Keratinocyte (primary cell): Measurements from ENCODE around the gene CXCR2. TPM values are rescaled to one million over a fixed set of nuclear protein-coding genes. Genes with fewer than 3 reads are reported as not detected.

Experiments used
- DNase-seq: peaks from one replicate; pipeline ENCODE4 v3.0.0-alpha.2; 2011; ENCODE audit warnings: low read depth, missing footprints, low spot score
- FAIRE-seq: peaks from 2 replicates; lab custom pipeline; 2011; peaks lifted over from hg19 to GRCh38; lab: Jason Lieb, UNC
- H2AFZ ChIP-seq: 2 replicates; pipeline ENCODE4 v1.6.0; 2012; ENCODE audit warnings: low read length, control low read depth, inconsistent platforms; ENCODE audit not compliant: control insufficient read depth
- H3K27ac ChIP-seq: 2 replicates; pipeline ENCODE4 v1.5.1; 2011; ENCODE audit warnings: low read length; ENCODE audit not compliant: control insufficient read depth, insufficient read depth
- H3K27me3 ChIP-seq: 3 replicates; pipeline ENCODE4 v1.6.0; 2011; ENCODE audit warnings: low read length; ENCODE audit not compliant: control insufficient read depth, insufficient read depth; ENCODE audit errors: extremely low read depth
- H3K36me3 ChIP-seq, 2 experiments: 2 replicates in 1 of 2; 3 replicates in 1 of 2; pipeline ENCODE4 v1.5.1; 2011; ENCODE audit warnings: low read length in 2 of 2, mild to moderate bottlenecking in 1 of 2; ENCODE audit not compliant: control insufficient read depth in 2 of 2, insufficient read depth in 2 of 2; ENCODE audit errors: extremely low read depth in 1 of 2
- H3K4me1 ChIP-seq: 3 replicates; pipeline ENCODE4 v1.5.1; 2011; ENCODE audit warnings: low read length; ENCODE audit not compliant: control insufficient read depth, insufficient read depth; ENCODE audit errors: extremely low read depth
- H3K4me2 ChIP-seq: 3 replicates; pipeline ENCODE4 v1.6.0; 2011; ENCODE audit warnings: low read depth, low read length; ENCODE audit not compliant: control insufficient read depth, insufficient read depth; ENCODE audit errors: extremely low read depth
- H3K4me3 ChIP-seq, 3 experiments: fragments of 200-600 bp in 1 of 3; sonication (generic) in 1 of 3; 2 replicates in 2 of 3; 3 replicates in 1 of 3; pipeline ENCODE4 v1.5.1; 2011 to 2016; ENCODE audit warnings: low read length in 3 of 3, mild to moderate bottlenecking in 3 of 3, control low read depth in 2 of 3, inconsistent platforms in 1 of 3, low read depth in 1 of 3, mixed read lengths in 1 of 3, mixed run types in 1 of 3, moderate library complexity in 1 of 3; ENCODE audit not compliant: control insufficient read depth in 2 of 3, insufficient read depth in 2 of 3; ENCODE audit errors: extremely low read depth in 1 of 3
- H3K79me2 ChIP-seq: 2 replicates; pipeline ENCODE4 v1.6.0; 2012; ENCODE audit warnings: low read length; ENCODE audit not compliant: control insufficient read depth, insufficient read depth
- H3K9ac ChIP-seq: 3 replicates; pipeline ENCODE4 v1.6.0; 2011; ENCODE audit warnings: low read length; ENCODE audit not compliant: control insufficient read depth, insufficient read depth; ENCODE audit errors: extremely low read depth
- H3K9me1 ChIP-seq: 3 replicates; pipeline ENCODE4 v1.6.0; 2011; ENCODE audit warnings: low read length; ENCODE audit not compliant: control insufficient read depth, insufficient read depth; ENCODE audit errors: extremely low read depth
- H3K9me3 ChIP-seq: 2 replicates; pipeline ENCODE4 v1.5.1; 2012; ENCODE audit warnings: low read depth, low read length; ENCODE audit not compliant: control insufficient read depth
- H4K20me1 ChIP-seq: 3 replicates; pipeline ENCODE4 v1.6.0; 2011; ENCODE audit warnings: low read length; ENCODE audit not compliant: control insufficient read depth, insufficient read depth; ENCODE audit errors: extremely low read depth
- EZH2 ChIP-seq: IDR thresholded peaks from one replicate; pipeline ENCODE4 v1.6.1; 2012; ENCODE audit warnings: inconsistent platforms, mild to moderate bottlenecking, low read length, moderate library complexity
- dilution Hi-C: fragments of 300-500 bp; cut with MboI; formaldehyde crosslinking; loops from one replicate; pipeline ENCODE4 v1.7.0; 2020; ENCODE audit warnings: low sequenced_read_pairs; ENCODE audit not compliant: extremely low pct_ligation_motif_present
- polyA plus RNA-seq, 5 experiments: library from polyadenylated mRNA; depleted of rRNA in 3 of 5; stranded (reverse) in 3 of 5; stranded (forward) in 1 of 5; unstranded in 1 of 5; fragments of >200 nt; gene quantifications; 1 replicate in 1 of 5; 2 replicates in 3 of 5; 3 replicates in 1 of 5; pipeline versions ENCODE4 v1.2.1 to v1.2.3, GENCODE V29; 2011 to 2012; ENCODE audit warnings: missing spikeins in 2 of 5, low read depth in 1 of 5, low replicate concordance in 1 of 5
- TF ChIP-seq, protein P1 (sequence below), 3 experiments: IDR thresholded peaks in 1 of 3; conservative IDR thresholded peaks in 1 of 3; optimal IDR thresholded peaks in 1 of 3; 2 replicates in 2 of 3; 3 replicates in 1 of 3; pipeline versions ENCODE3 to v1.5.1; 2011; ENCODE audit warnings: low read length in 3 of 3, mild to moderate bottlenecking in 3 of 3, moderate library complexity in 2 of 3, control low read depth in 1 of 3, inconsistent platforms in 1 of 3; ENCODE audit not compliant: insufficient read depth in 2 of 3; ENCODE audit errors: extremely low read depth in 1 of 3

Gene CXCR2
- polyA plus RNA-seq, 1 donor (not counting 4 experiments of a cell fraction or from before 2014, with no cell fraction given), result 1.4 TPM

DNA sequence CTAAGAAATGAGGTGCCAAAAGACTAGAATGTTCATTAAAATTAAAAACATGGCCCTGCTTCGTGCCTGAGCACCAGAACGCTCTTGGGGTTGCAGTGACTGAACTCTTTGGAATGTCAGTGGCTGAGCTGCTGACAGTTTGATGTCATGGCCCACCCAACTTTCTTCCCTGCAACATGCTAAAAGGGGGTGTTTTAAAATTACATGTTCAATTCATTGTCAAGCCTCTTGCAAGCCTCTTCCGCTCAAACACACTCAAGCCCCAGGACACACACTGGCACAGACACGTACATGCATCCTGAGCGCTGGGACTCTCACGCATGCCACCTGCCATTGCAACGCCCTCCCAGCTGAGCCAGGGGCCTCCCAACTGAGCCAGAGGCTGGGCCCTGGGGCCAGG, 44.1 kb upstream of the CXCR2 start:
- FAIRE-seq, result no peak
- TF ChIP-seq, protein P1, sequence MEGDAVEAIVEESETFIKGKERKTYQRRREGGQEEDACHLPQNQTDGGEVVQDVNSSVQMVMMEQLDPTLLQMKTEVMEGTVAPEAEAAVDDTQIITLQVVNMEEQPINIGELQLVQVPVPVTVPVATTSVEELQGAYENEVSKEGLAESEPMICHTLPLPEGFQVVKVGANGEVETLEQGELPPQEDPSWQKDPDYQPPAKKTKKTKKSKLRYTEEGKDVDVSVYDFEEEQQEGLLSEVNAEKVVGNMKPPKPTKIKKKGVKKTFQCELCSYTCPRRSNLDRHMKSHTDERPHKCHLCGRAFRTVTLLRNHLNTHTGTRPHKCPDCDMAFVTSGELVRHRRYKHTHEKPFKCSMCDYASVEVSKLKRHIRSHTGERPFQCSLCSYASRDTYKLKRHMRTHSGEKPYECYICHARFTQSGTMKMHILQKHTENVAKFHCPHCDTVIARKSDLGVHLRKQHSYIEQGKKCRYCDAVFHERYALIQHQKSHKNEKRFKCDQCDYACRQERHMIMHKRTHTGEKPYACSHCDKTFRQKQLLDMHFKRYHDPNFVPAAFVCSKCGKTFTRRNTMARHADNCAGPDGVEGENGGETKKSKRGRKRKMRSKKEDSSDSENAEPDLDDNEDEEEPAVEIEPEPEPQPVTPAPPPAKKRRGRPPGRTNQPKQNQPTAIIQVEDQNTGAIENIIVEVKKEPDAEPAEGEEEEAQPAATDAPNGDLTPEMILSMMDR (optimal IDR thresholded peaks at IDR 0.05 in 1 of 3, IDR thresholded peaks at IDR 0.05 in 1 of 3, conservative IDR thresholded peaks at IDR 0.05 in 1 of 3; ENCODE audit: extremely low read depth in 1 of 3, insufficient read depth in 2 of 3, low read length in 3 of 3), result no peak
- no peak for TF ChIP-seq EZH2
- no peak overlapping the region for H3K27ac ChIP-seq
- no peaks in the 10 kb centered on the region for H3K27me3 ChIP-seq
- H3K36me3 ChIP-seq, result no peaks in the 10 kb centered on the region
- H3K4me2 ChIP-seq, result no peak overlapping the region
- H3K4me1 ChIP-seq, result no peaks in the 10 kb centered on the region
- DNase-seq, result no peak
- no peaks in the 10 kb centered on the region for H3K9me1 ChIP-seq
- no peak overlapping the region for H3K4me3 ChIP-seq
- no peak overlapping the region for H2AFZ ChIP-seq
- no peaks in the 10 kb centered on the region for H3K79me2 ChIP-seq
- H3K9me3 ChIP-seq, result no peaks in the 10 kb centered on the region
- dilution Hi-C loops, result no loop called here
- H3K9ac ChIP-seq, result no peak overlapping the region
- H4K20me1 ChIP-seq, result no peaks in the 10 kb centered on the region

DNA sequence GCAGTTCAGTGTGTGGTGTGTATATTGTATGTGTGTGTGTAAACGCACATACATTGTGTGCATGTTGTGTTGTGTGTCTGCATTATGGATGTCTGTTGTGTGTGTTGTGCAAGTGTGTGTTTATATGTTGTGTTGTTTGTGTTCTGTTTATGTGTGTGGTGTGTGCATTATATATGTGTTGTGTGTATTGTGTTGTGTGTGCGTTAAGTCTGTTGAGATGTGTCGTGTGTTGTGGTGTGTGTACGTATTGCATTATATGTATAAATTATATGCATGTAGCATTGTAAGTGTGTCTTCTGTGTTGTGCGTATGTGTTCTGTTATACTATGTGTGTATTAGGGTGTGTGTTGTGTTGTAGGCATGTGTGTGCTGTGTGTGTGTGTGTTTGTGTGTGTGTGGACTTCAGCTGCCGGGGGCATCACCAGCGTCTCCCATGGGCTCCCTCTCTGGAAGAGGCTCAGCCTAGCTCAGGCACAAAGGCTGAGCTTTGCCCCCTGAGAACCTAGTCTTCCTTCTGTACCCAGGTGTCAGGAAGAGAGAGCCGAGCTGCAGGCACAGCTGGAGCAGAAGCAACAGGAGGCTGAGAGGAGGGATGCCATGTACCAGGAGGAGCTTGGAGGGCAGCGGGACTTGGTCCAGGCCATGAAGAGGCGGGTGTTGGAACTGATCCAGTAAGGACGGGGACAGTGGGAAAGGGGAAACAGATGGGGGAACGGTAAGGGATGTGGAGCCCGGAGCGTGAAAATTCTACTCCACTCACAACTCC, 43.1 kb upstream of the CXCR2 start:
- Histone ChIP-seq H3K9ac (no peak overlapping the region), H3K27me3 (no peaks in the 10 kb centered on the region), H3K36me3 (no peaks in the 10 kb centered on the region), H3K79me2 (no peaks in the 10 kb centered on the region), H3K4me2 (no peak overlapping the region), H3K27ac (no peak overlapping the region), H4K20me1 (no peaks in the 10 kb centered on the region), H3K9me3 (no peaks in the 10 kb centered on the region), H3K4me3 (no peak overlapping the region), H3K4me1 (no peaks in the 10 kb centered on the region), H2AFZ (no peak overlapping the region), H3K9me1 (no peaks in the 10 kb centered on the region)
- TF ChIP-seq EZH2, result no peak
- TF ChIP-seq, protein P1 (optimal IDR thresholded peaks at IDR 0.05 in 1 of 3, IDR thresholded peaks at IDR 0.05 in 1 of 3, conservative IDR thresholded peaks at IDR 0.05 in 1 of 3; ENCODE audit: extremely low read depth in 1 of 3, insufficient read depth in 2 of 3, low read length in 3 of 3), result no peak
- dilution Hi-C loops, result no loop called here
- DNase-seq (no peak), FAIRE-seq (no peak)
